NK-92 (cell line): ENCODE measurements around the gene HERC2.

Source experiments
- DNase-seq: peaks from one replicate; lab custom pipeline; 2025; ENCODE audit not compliant: unreplicated experiment; lab: John Stamatoyannopoulos, UW

Gene HERC2

GRCh38 chr15:28068930-28069329 lies 253.0 kb downstream of the HERC2 start:
- DNase-seq: no peak

GRCh38 chr15:28066231-28066630 lies 255.7 kb downstream of the HERC2 start:
- no peak for DNase-seq
